Parathyroid adenoma (tissue), 2 donors: ENCODE results near the gene FAM20B.

Experiments
- H2AFZ ChIP-seq: fragments of 300-600 bp; sonication (generic); one replicate; pipeline ENCODE4 v1.7.0; 2017; ENCODE audit warnings: antibody characterized with exemption, mild to moderate bottlenecking
- H3K27ac ChIP-seq: fragments of 300-600 bp; sonication (generic); one replicate; pipeline ENCODE4 v1.7.0; 2017
- H3K27me3 ChIP-seq: fragments of 300-600 bp; sonication (generic); one replicate; pipeline ENCODE4 v1.7.0; 2017; ENCODE audit warnings: low read length; ENCODE audit not compliant: control insufficient read depth, insufficient read depth
- H3K36me3 ChIP-seq: fragments of 300-600 bp; sonication (generic); one replicate; pipeline ENCODE4 v1.7.0; 2017; ENCODE audit warnings: low read length; ENCODE audit not compliant: control insufficient read depth, insufficient read depth
- H3K4me1 ChIP-seq: fragments of 300-600 bp; sonication (generic); one replicate; pipeline ENCODE4 v1.7.0; 2017; ENCODE audit warnings: control low read depth
- H3K4me2 ChIP-seq: fragments of 300-600 bp; sonication (generic); one replicate; pipeline ENCODE4 v1.7.0; 2017; ENCODE audit warnings: low read length
- H3K4me3 ChIP-seq: fragments of 300-600 bp; sonication (generic); one replicate; pipeline ENCODE4 v1.7.0; 2017; ENCODE audit warnings: low read depth, low read length
- H3K79me2 ChIP-seq: fragments of 300-600 bp; sonication (generic); one replicate; pipeline ENCODE4 v1.7.0; 2017; ENCODE audit warnings: control low read depth
- H3K9ac ChIP-seq: fragments of 300-600 bp; sonication (generic); one replicate; pipeline ENCODE4 v1.7.0; 2017; ENCODE audit warnings: mild to moderate bottlenecking
- H3K9me3 ChIP-seq: fragments of 300-600 bp; sonication (generic); one replicate; pipeline ENCODE4 v1.7.0; 2017; ENCODE audit warnings: low read length; ENCODE audit not compliant: control insufficient read depth
- CTCF ChIP-seq: fragments of 300-600 bp; sonication (generic); IDR thresholded peaks from one replicate; pipeline ENCODE4 v1.7.0; 2017; ENCODE audit warnings: antibody characterized with exemption, mild to moderate bottlenecking
- donor health status: primary hyperparathyroidism.

Gene FAM20B

GRCh38 chr1:179047636-179047997 is 21.9 kb downstream of the FAM20B start:
- no peak for TF ChIP-seq CTCF
- Histone ChIP-seq H3K4me2 (no peak overlapping the region), H3K79me2 (no peaks in the 10 kb centered on the region), H3K27me3 (no peaks in the 10 kb centered on the region), H3K9ac (no peak overlapping the region), H2AFZ (no peak overlapping the region), H3K36me3 (no peaks in the 10 kb centered on the region), H3K4me3 (no peak overlapping the region), H3K27ac (no peak overlapping the region), H3K9me3 (no peaks in the 10 kb centered on the region), H3K4me1 (no peaks in the 10 kb centered on the region)

- H2AFZ ChIP-seq = no peak overlapping the region
- no peak overlapping the region for H3K27ac ChIP-seq
- no peaks in the 10 kb centered on the region for H3K79me2 ChIP-seq
- H3K27me3 ChIP-seq = no peaks in the 10 kb centered on the region
- no peaks in the 10 kb centered on the region for H3K4me1 ChIP-seq
- H3K9me3 ChIP-seq = no peaks in the 10 kb centered on the region
- no peak overlapping the region for H3K4me2 ChIP-seq
- no peaks in the 10 kb centered on the region for H3K36me3 ChIP-seq
- no peak for TF ChIP-seq CTCF
- H3K4me3 ChIP-seq = no peak overlapping the region
- H3K9ac ChIP-seq = no peak overlapping the region
Measured at GRCh38 chr1:179048339-179049124, 22.8 kb downstream of the FAM20B start.

- no peaks in the 10 kb centered on the region for H3K36me3 ChIP-seq
- no peak overlapping the region for H3K27ac ChIP-seq
- H3K9ac ChIP-seq = no peak overlapping the region
- H3K27me3 ChIP-seq = no peaks in the 10 kb centered on the region
- no peak overlapping the region for H3K4me2 ChIP-seq
- no peak overlapping the region for H3K4me3 ChIP-seq
- no peaks in the 10 kb centered on the region for H3K9me3 ChIP-seq
- TF ChIP-seq CTCF = no peak
- no peaks in the 10 kb centered on the region for H3K79me2 ChIP-seq
- H2AFZ ChIP-seq = no peak overlapping the region
- no peaks in the 10 kb centered on the region for H3K4me1 ChIP-seq
Measured at GRCh38 chr1:179052776-179053175, 27.1 kb downstream of the FAM20B start.

- H3K27ac ChIP-seq = no peak overlapping the region
- TF ChIP-seq CTCF = no peak
- no peaks in the 10 kb centered on the region for H3K36me3 ChIP-seq
- no peaks in the 10 kb centered on the region for H3K9me3 ChIP-seq
- H3K4me2 ChIP-seq = no peak overlapping the region
- no peaks in the 10 kb centered on the region for H3K4me1 ChIP-seq
- no peak overlapping the region for H2AFZ ChIP-seq
- no peak overlapping the region for H3K9ac ChIP-seq
- no peaks in the 10 kb centered on the region for H3K27me3 ChIP-seq
- H3K4me3 ChIP-seq = no peak overlapping the region
- H3K79me2 ChIP-seq = no peaks in the 10 kb centered on the region
Measured at GRCh38 chr1:179053486-179053885, 27.8 kb downstream of the FAM20B start.

GRCh38 chr1:179055937-179056336 is 30.2 kb downstream of the FAM20B start:
- no peak overlapping the region for H3K4me3 ChIP-seq
- no peak overlapping the region for H3K9ac ChIP-seq
- H3K4me2 ChIP-seq = no peak overlapping the region
- no peaks in the 10 kb centered on the region for H3K4me1 ChIP-seq
- H3K27me3 ChIP-seq = no peaks in the 10 kb centered on the region
- H3K36me3 ChIP-seq = no peaks in the 10 kb centered on the region
- H2AFZ ChIP-seq = no peak overlapping the region
- no peak for TF ChIP-seq CTCF
- no peak overlapping the region for H3K27ac ChIP-seq
- no peaks in the 10 kb centered on the region for H3K9me3 ChIP-seq
- H3K79me2 ChIP-seq = no peaks in the 10 kb centered on the region
